Spleen (tissue), 11 donors: ENCODE data around the gene FLYWCH1. TPM values are rescaled to one million over a fixed set of nuclear protein-coding genes. Genes with fewer than 3 reads are reported as not detected.

Experiments used
- DNase-seq: peaks from one replicate; pipeline ENCODE4 v3.0.0-alpha.2; 2020
- H3K27ac ChIP-seq, 8 donors: fragments of 200-600 bp; sonication (generic) in 7 of 8; 1 replicate in 4 of 8; 2 replicates in 4 of 8; pipeline versions ENCODE4 v1.5.0 to v1.8.0; 2016 to 2021; ENCODE audit warnings: inconsistent platforms in 4 of 8, mild to moderate bottlenecking in 4 of 8, moderate library complexity in 1 of 8
- H3K27me3 ChIP-seq, 7 donors: fragments of 200-600 bp; sonication (generic) in 6 of 7; replicated peaks in 1 of 7; 1 replicate in 4 of 7; 2 replicates in 3 of 7; pipeline versions ENCODE4 v1.5.0 to v1.8.0; 2016 to 2021; ENCODE audit warnings: inconsistent platforms in 3 of 7, mild to moderate bottlenecking in 1 of 7
- H3K36me3 ChIP-seq, 6 donors: fragments of 200-600 bp; sonication (generic) in 5 of 6; 1 replicate in 4 of 6; 2 replicates in 2 of 6; pipeline versions ENCODE4 v1.5.0 to v1.8.0; 2016 to 2021; ENCODE audit warnings: inconsistent platforms in 2 of 6
- H3K4me1 ChIP-seq, 6 donors: fragments of 200-600 bp; sonication (generic) in 5 of 6; 1 replicate in 3 of 6; 2 replicates in 3 of 6; pipeline versions ENCODE4 v1.5.0 to v1.8.0; 2016 to 2021; ENCODE audit warnings: inconsistent platforms in 3 of 6
- H3K4me3 ChIP-seq, 8 donors: fragments of 200-600 bp; sonication (generic) in 7 of 8; 1 replicate in 4 of 8; 2 replicates in 4 of 8; pipeline versions ENCODE4 v1.5.0 to v1.8.0; 2016 to 2021; ENCODE audit warnings: inconsistent platforms in 4 of 8, mild to moderate bottlenecking in 4 of 8, moderate library complexity in 2 of 8
- H3K9me3 ChIP-seq, 8 donors: fragments of 200-600 bp; sonication (generic) in 7 of 8; 1 replicate in 4 of 8; 2 replicates in 4 of 8; pipeline versions ENCODE4 v1.5.0 to v1.8.0; 2016 to 2021; ENCODE audit warnings: inconsistent platforms in 4 of 8
- CTCF ChIP-seq, 11 experiments: fragments of 200-600 bp in 7 of 11; fragments of 450-650 bp in 4 of 11; sonication (generic) in 4 of 11; IDR thresholded peaks in 8 of 11; conservative IDR thresholded peaks in 3 of 11; 1 replicate in 7 of 11; 2 replicates in 4 of 11; pipeline versions ENCODE4 v1.4.0 to v1.8.0; 2016 to 2021; ENCODE audit warnings: antibody characterized with exemption in 11 of 11, inconsistent platforms in 4 of 11, mild to moderate bottlenecking in 1 of 11
- POLR2A ChIP-seq, 3 donors: fragments of 450-650 bp; IDR thresholded peaks; one replicate each; pipeline ENCODE4 v1.5.1; 2017; ENCODE audit warnings: antibody characterized with exemption in 3 of 3, mild to moderate bottlenecking in 1 of 3
- POLR2AphosphoS5 ChIP-seq, 3 donors: sonication (generic); formaldehyde crosslinking; IDR thresholded peaks; one replicate each; pipeline ENCODE4 v1.5.1; 2017; ENCODE audit warnings: antibody characterized with exemption in 3 of 3
- WGBS, 5 donors: extraction: QIAGEN DNeasy Blood & Tissue Kit in 3 of 5; methylation state at CpG; one replicate each; pipeline versions ENCODE4 v1.1.5 to v1.1.7; 2013 to 2018; 5-methylcytosine and 5-hydroxymethylcytosine counted together
- intact Hi-C: fragments of 100-400 bp; cut with DNase I; formaldehyde crosslinking; loops from one replicate; pipeline ENCODE4 v1.15.0; 2023; ENCODE audit warnings: low total_unique reads
- polyA plus RNA-seq, 3 donors: library from polyadenylated mRNA; stranded (reverse); fragments of 200-250 nt; gene quantifications; one replicate each; pipeline ENCODE4 v1.2.1, GENCODE V29; 2013
- total RNA-seq, 7 donors: library from RNA; depleted of rRNA in 3 of 7; stranded (reverse); fragments of >200 nt in 3 of 7; fragmentation: NEBNext Ultra II Directional in 4 of 7; extraction: Animal tissue kit (Norgen Biotek cat#: 25700) in 4 of 7; gene quantifications; one replicate each; pipeline versions ENCODE4 v1.1.0 to v1.2.1, GENCODE V29; 2016 to 2021
- donor health status: healthy with polysubstance abuse.
- donor health status: DM: no; HTN: no; CAD: no; lungs with moderate emphysema.
- donor health status: DM: no; HTN: no; CAD: no.
- donor health status: Bipolar disorder and iron deficiency.
- donor health status: healthy.
- donor health status: DM: no; HTN: no; CAD: no.
- donor health status: DM: yes; HTN: yes; CAD: no.

Gene FLYWCH1
- total and polyA plus RNA-seq, 10 donors: 14.0 to 79.3 (median 53.1) TPM

GRCh38 chr16:2980227-2981176 is 68.8 kb downstream of the FLYWCH1 start, which contains the start of gene PKMYT1:
Gene PKMYT1 (minus strand): TSS chr16:2980446. CDS start chr16:2979657, 789 bp downstream.
- Histone ChIP-seq H3K27ac (peak within 1 kb of the TSS; percentile 87 to 94 (median 91)), H3K27me3 (peaks cover 0 to 21% (median 5%) of the 10 kb centered on the region in 7 donors), H3K4me3 (peak within 1 kb of the TSS; percentile 49 to 90 (median 73)), H3K9me3 (no peaks in the 10 kb centered on the region), H3K4me1 (peaks cover 16 to 57% (median 35%) of the 10 kb centered on the region in 6 donors), H3K36me3 (peaks cover 0 to 23% (median 0%) of the 10 kb centered on the region in 6 donors)
- intact Hi-C loops: no loop called here
- DNase-seq: peak; percentile 98
- WGBS, 5 donors: 6 to 14% (median 7%) methylated on average over 41 to 91 of the region's 91 CpGs
- TF ChIP-seq CTCF (IDR thresholded peaks at IDR 0.05 in 8 of 11, conservative IDR thresholded peaks at IDR 0.05 in 3 of 11) (peak in 1 of 11 experiments; percentile 36), POLR2A (IDR thresholded peaks at IDR 0.05) (peak; percentile 39 to 94 (median 91)), POLR2AphosphoS5 (IDR thresholded peaks at IDR 0.05) (peak; percentile 99)

- H3K9me3 ChIP-seq: no peaks in the 10 kb centered on the region
- H3K4me3 ChIP-seq: peak overlapping the region in 5 of 8 donors; percentile 64 to 90 (median 73)
- H3K27ac ChIP-seq: peak overlapping the region in 4 of 8 donors; percentile 89 to 94 (median 92)
- peaks cover 0 to 14% (median 0%) of the 10 kb centered on the region in 6 donors for H3K36me3 ChIP-seq
- H3K4me1 ChIP-seq: peaks cover 16 to 64% (median 38%) of the 10 kb centered on the region in 6 donors
- intact Hi-C loops: no loop called here
- H3K27me3 ChIP-seq: peaks cover 0 to 22% (median 5%) of the 10 kb centered on the region in 7 donors
- WGBS, 5 donors: 63 to 82% (median 63%) methylated on average over 33 of the region's 33 CpGs
- no peak for DNase-seq
- no peak for TF ChIP-seq CTCF (IDR thresholded peaks at IDR 0.05 in 8 of 11, conservative IDR thresholded peaks at IDR 0.05 in 3 of 11)
- TF ChIP-seq POLR2A (IDR thresholded peaks at IDR 0.05): no peak
- TF ChIP-seq POLR2AphosphoS5 (IDR thresholded peaks at IDR 0.05): no peak
Measured at GRCh38 chr16:2981177-2981898, 69.6 kb downstream of the FLYWCH1 start.

GRCh38 chr16:2981899-2982250 is 70.1 kb downstream of the FLYWCH1 start:
- Histone ChIP-seq H3K27me3 (peaks cover 0 to 26% (median 5%) of the 10 kb centered on the region in 7 donors), H3K9me3 (no peaks in the 10 kb centered on the region), H3K4me3 (no peak overlapping the region), H3K4me1 (peaks cover 16 to 65% (median 38%) of the 10 kb centered on the region in 6 donors), H3K27ac (peak overlapping the region in 1 of 8 donors; percentile 91), H3K36me3 (peaks cover 0 to 9% (median 0%) of the 10 kb centered on the region in 6 donors)
- DNase-seq: no peak
- 65 to 85% (median 75%) methylated on average over 4 of the region's 4 CpGs for WGBS, 5 donors
- TF ChIP-seq CTCF (IDR thresholded peaks at IDR 0.05 in 8 of 11, conservative IDR thresholded peaks at IDR 0.05 in 3 of 11) (no peak), POLR2AphosphoS5 (IDR thresholded peaks at IDR 0.05) (no peak), POLR2A (IDR thresholded peaks at IDR 0.05) (no peak)
- intact Hi-C loops: no loop called here
